CD4-positive, alpha-beta T cell (primary cell): ENCODE results near the gene DNAH6. TPM values are rescaled to one million over a fixed set of nuclear protein-coding genes. Genes with fewer than 3 reads are reported as not detected.

Experiments used
- ATAC-seq: fragments of 200-7000 bp; cut with Tn5 transposase; one replicate; pipeline ENCODE4 v1.10.0; 2022; ENCODE audit warnings: mild to moderate bottlenecking; ENCODE audit not compliant: poor library complexity
- CTCF ChIA-PET: fragments of 350-600 bp; sonication (Branson Sonifier 250); formaldehyde crosslinking; loops from one replicate; lab custom pipeline; 2021; ENCODE audit warnings: antibody characterized with exemption, inconsistent platforms; lab: Charles Lee
- POLR2A ChIA-PET: fragments of 350-600 bp; sonication (Branson Sonifier 250); formaldehyde crosslinking; loops from one replicate; lab custom pipeline; 2021; ENCODE audit warnings: antibody characterized with exemption, inconsistent platforms; lab: Charles Lee
- DNase-seq, 14 experiments: peaks; one replicate each; pipeline ENCODE4 v3.0.0-alpha.2; 2013 to 2020; ENCODE audit warnings: mixed read lengths in 2 of 14
- H3K27ac ChIP-seq, 2 donors: one replicate each; pipeline versions ENCODE4 v1.5.1 to v1.7.0; 2013; ENCODE audit warnings: low read length in 2 of 2, low read depth in 1 of 2, mild to moderate bottlenecking in 1 of 2
- H3K27me3 ChIP-seq, 2 experiments: 1 replicate in 1 of 2; 2 replicates in 1 of 2; pipeline versions ENCODE4 v1.6.1 to v1.7.0; 2013; ENCODE audit warnings: low read length in 2 of 2, control low read depth in 1 of 2, mild to moderate bottlenecking in 1 of 2, moderate library complexity in 1 of 2; ENCODE audit not compliant: insufficient read depth in 2 of 2, control insufficient read depth in 1 of 2
- H3K36me3 ChIP-seq: one replicate; pipeline ENCODE4 v1.6.1; 2013; ENCODE audit warnings: low read length, control low read depth; ENCODE audit not compliant: insufficient read depth
- H3K4me1 ChIP-seq: one replicate; pipeline ENCODE4 v1.6.1; 2013; ENCODE audit warnings: low read length, control low read depth; ENCODE audit not compliant: insufficient read depth
- H3K4me3 ChIP-seq: one replicate; pipeline ENCODE4 v1.5.1; 2013; ENCODE audit warnings: mild to moderate bottlenecking, low read length, moderate library complexity
- H3K9me3 ChIP-seq, 2 experiments: 1 replicate in 1 of 2; 2 replicates in 1 of 2; pipeline versions ENCODE4 v1.6.1 to v1.7.0; 2013; ENCODE audit warnings: low read length in 2 of 2, mild to moderate bottlenecking in 2 of 2, control low read depth in 1 of 2, moderate library complexity in 1 of 2; ENCODE audit not compliant: control insufficient read depth in 1 of 2, insufficient read depth in 1 of 2
- H3K27ac Mint-ChIP-seq: one replicate; pipeline ENCODE4 v1.8.0; 2020; ENCODE audit warnings: mixed read lengths
- H3K27me3 Mint-ChIP-seq: one replicate; pipeline ENCODE4 v1.8.0; 2021; ENCODE audit warnings: mixed read lengths
- H3K36me3 Mint-ChIP-seq: one replicate; pipeline ENCODE4 v1.8.0; 2021; ENCODE audit warnings: low read depth, mixed read lengths
- H3K4me1 Mint-ChIP-seq: one replicate; pipeline ENCODE4 v1.8.0; 2021; ENCODE audit warnings: low read depth, mixed read lengths
- H3K4me3 Mint-ChIP-seq: one replicate; pipeline ENCODE4 v1.8.0; 2020; ENCODE audit warnings: mild to moderate bottlenecking, mixed read lengths
- H3K9me3 Mint-ChIP-seq: one replicate; pipeline ENCODE4 v1.8.0; 2020; ENCODE audit warnings: mixed read lengths
- intact Hi-C, 2 experiments: fragments of 100-400 bp; cut with DNase I in 1 of 2; cut with micrococcal nuclease in 1 of 2; formaldehyde crosslinking; loops; one replicate each; pipeline versions ENCODE4 v1.15.1 to v1.9.0; 2023 to 2025; cut with DNase I, micrococcal nuclease
- total RNA-seq, 174 experiments: library from RNA in 2 of 174; stranded (reverse) in 2 of 174; gene quantifications; one replicate each; pipeline ENCODE4 v1.2.3 and lab custom pipeline; 2021 to 2026
- TF ChIP-seq, protein P1 (sequence below): fragments of 200-600 bp; IDR thresholded peaks from one replicate; pipeline ENCODE4 v1.8.0; 2022; ENCODE audit warnings: antibody characterized with exemption, mild to moderate bottlenecking

Gene DNAH6
- total RNA-seq, 2 experiments from 2014 or later: 0.59 to 1.2 TPM

GRCh38 chr2:84631985-84632384 lies 115.7 kb downstream of the DNAH6 start:
- DNase-seq: peak in 1 of 14 experiments; percentile 8
- TF ChIP-seq, protein P1, sequence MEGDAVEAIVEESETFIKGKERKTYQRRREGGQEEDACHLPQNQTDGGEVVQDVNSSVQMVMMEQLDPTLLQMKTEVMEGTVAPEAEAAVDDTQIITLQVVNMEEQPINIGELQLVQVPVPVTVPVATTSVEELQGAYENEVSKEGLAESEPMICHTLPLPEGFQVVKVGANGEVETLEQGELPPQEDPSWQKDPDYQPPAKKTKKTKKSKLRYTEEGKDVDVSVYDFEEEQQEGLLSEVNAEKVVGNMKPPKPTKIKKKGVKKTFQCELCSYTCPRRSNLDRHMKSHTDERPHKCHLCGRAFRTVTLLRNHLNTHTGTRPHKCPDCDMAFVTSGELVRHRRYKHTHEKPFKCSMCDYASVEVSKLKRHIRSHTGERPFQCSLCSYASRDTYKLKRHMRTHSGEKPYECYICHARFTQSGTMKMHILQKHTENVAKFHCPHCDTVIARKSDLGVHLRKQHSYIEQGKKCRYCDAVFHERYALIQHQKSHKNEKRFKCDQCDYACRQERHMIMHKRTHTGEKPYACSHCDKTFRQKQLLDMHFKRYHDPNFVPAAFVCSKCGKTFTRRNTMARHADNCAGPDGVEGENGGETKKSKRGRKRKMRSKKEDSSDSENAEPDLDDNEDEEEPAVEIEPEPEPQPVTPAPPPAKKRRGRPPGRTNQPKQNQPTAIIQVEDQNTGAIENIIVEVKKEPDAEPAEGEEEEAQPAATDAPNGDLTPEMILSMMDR: no peak
- no peak for ATAC-seq
- no peak overlapping the region for H3K27ac Mint-ChIP-seq
- H3K27me3 Mint-ChIP-seq: no peaks in the 10 kb centered on the region
- no peak overlapping the region for H3K4me3 ChIP-seq
- intact Hi-C loops: loop anchor here (1.0 to 5.0 kb wide), 4 partner anchors 80 to 295 kb away; no protein-coding TSS in a partner anchor
- no peaks in the 10 kb centered on the region for H3K27me3 ChIP-seq
- H3K36me3 ChIP-seq: no peaks in the 10 kb centered on the region
- H3K4me1 ChIP-seq: peaks cover 10% of the 10 kb centered on the region
- peaks cover 56% of the 10 kb centered on the region for H3K4me1 Mint-ChIP-seq
- ChIA-PET CTCF (interaction anchor here (2.5 kb wide), 1 partner anchor 294 kb away, joined by 13 read pairs; no protein-coding TSS in a partner anchor), POLR2A (no interaction called here)
- H3K36me3 Mint-ChIP-seq: no peaks in the 10 kb centered on the region
- no peak overlapping the region for H3K4me3 Mint-ChIP-seq
- no peak overlapping the region for H3K27ac ChIP-seq
- H3K9me3 ChIP-seq: no peaks in the 10 kb centered on the region
- H3K9me3 Mint-ChIP-seq: no peaks in the 10 kb centered on the region

DNA sequence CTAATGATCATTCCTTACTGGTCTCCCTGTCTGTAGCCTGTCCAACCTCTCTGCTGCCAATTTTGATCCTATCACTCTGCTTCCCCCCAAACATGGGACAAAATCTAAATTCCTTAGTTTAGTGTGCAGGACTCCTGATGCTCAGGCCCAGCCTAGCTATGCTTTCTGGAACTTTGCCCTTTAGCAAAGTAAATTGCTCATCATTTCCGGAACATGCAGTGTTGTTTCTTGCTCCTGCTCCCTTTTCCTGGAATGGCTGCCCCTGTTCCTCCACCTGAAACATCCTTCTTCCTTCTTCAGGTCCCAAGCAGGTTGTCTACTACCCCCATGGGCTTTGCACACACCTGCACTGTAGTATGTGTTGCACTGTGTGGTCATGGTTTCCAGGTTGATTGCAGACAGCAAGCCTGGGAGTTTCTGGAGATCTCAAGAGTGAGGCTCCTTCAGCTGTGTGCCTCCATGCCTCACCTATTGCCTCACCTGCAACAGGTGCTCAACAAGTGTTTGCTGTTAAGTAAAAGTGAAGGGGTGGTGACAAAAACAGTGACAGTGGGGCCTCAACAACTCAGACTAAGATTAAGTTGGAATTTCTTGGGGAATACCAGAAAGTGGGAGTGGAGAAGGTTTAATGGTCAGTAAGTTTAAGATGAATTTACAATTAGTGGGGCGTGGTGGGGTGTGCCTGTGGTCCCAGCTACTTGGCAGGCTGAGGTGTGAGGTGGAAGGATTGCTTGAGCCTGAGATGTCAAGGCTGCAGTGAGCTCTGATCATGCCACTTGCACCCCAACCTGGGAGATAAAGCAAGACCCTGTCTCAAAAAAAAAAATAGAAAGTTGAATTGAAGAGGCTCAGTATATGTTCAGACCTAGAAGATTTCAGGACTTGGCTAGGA lies 120.0 kb downstream of the DNAH6 start:
- TF ChIP-seq, protein P1: no peak
- ATAC-seq (no peak), DNase-seq (no peak)
- H3K27me3 Mint-ChIP-seq: no peaks in the 10 kb centered on the region
- Histone ChIP-seq H3K4me1 (peaks cover 8% of the 10 kb centered on the region), H3K27me3 (no peaks in the 10 kb centered on the region), H3K4me3 (no peak overlapping the region), H3K27ac (no peak overlapping the region), H3K9me3 (no peaks in the 10 kb centered on the region), H3K36me3 (no peaks in the 10 kb centered on the region)
- H3K36me3 Mint-ChIP-seq: peaks cover 7% of the 10 kb centered on the region
- H3K4me3 Mint-ChIP-seq: no peak overlapping the region
- H3K9me3 Mint-ChIP-seq: peaks cover 5% of the 10 kb centered on the region
- no peak overlapping the region for H3K27ac Mint-ChIP-seq
- intact Hi-C loops: no loop called here
- ChIA-PET POLR2A (no interaction called here), CTCF (no interaction called here)
- peaks cover 47% of the 10 kb centered on the region for H3K4me1 Mint-ChIP-seq

GRCh38 chr2:84639751-84640150 lies 123.5 kb downstream of the DNAH6 start:
- Histone ChIP-seq H3K4me3 (no peak overlapping the region), H3K9me3 (no peaks in the 10 kb centered on the region), H3K27me3 (no peaks in the 10 kb centered on the region), H3K4me1 (no peaks in the 10 kb centered on the region), H3K27ac (no peak overlapping the region), H3K36me3 (no peaks in the 10 kb centered on the region)
- H3K27me3 Mint-ChIP-seq: no peaks in the 10 kb centered on the region
- peaks cover 14% of the 10 kb centered on the region for H3K36me3 Mint-ChIP-seq
- DNase-seq (no peak), ATAC-seq (no peak)
- H3K4me1 Mint-ChIP-seq: peaks cover 19% of the 10 kb centered on the region
- ChIA-PET CTCF (interaction anchor here (0.7 kb wide), 1 partner anchor 36 kb away, joined by 3 read pairs; no protein-coding TSS in a partner anchor), POLR2A (interaction anchor here (0.7 kb wide), 1 partner anchor 267 kb away, joined by 3 read pairs; no protein-coding TSS in a partner anchor)
- H3K27ac Mint-ChIP-seq: no peak overlapping the region
- no peak overlapping the region for H3K4me3 Mint-ChIP-seq
- TF ChIP-seq, protein P1: no peak
- H3K9me3 Mint-ChIP-seq: peaks cover 10% of the 10 kb centered on the region
- intact Hi-C loops: no loop called here
